Suprapubic skin (tissue), 4 donors: Measurements from ENCODE around the gene SEL1L3. TPM values are rescaled to one million over a fixed set of nuclear protein-coding genes. Genes with fewer than 3 reads are reported as not detected.

ENCODE experiments used
- DNase-seq, 2 donors: peaks; one replicate each; pipeline ENCODE4 v3.0.0-alpha.2; 2019; ENCODE audit warnings: low spot score in 2 of 2
- H3K27ac ChIP-seq: fragments of 200-600 bp; sonication (generic); one replicate; pipeline ENCODE4 v1.5.1; 2019
- H3K27me3 ChIP-seq: fragments of 200-600 bp; sonication (generic); one replicate; pipeline ENCODE4 v1.5.1; 2019
- H3K36me3 ChIP-seq: fragments of 200-600 bp; sonication (generic); one replicate; pipeline ENCODE4 v1.5.1; 2019
- H3K4me1 ChIP-seq: fragments of 200-600 bp; sonication (generic); one replicate; pipeline ENCODE4 v1.5.1; 2019
- H3K4me3 ChIP-seq: fragments of 200-600 bp; sonication (generic); one replicate; pipeline ENCODE4 v1.5.1; 2019; ENCODE audit warnings: mild to moderate bottlenecking
- H3K9me3 ChIP-seq: fragments of 200-600 bp; sonication (generic); one replicate; pipeline ENCODE4 v1.5.1; 2019
- EP300 ChIP-seq: sonication (generic); formaldehyde crosslinking; IDR thresholded peaks from one replicate; pipeline ENCODE4 v1.6.1; 2017; ENCODE audit warnings: antibody characterized with exemption
- POLR2A ChIP-seq, 2 donors: fragments of 450-650 bp; IDR thresholded peaks; one replicate each; pipeline ENCODE4 v1.6.1; 2017; ENCODE audit warnings: antibody characterized with exemption in 2 of 2, mild to moderate bottlenecking in 2 of 2, moderate library complexity in 2 of 2
- POLR2AphosphoS5 ChIP-seq, 3 donors: sonication (generic); formaldehyde crosslinking; IDR thresholded peaks; one replicate each; pipeline ENCODE4 v1.6.1; 2017; ENCODE audit warnings: antibody characterized with exemption in 3 of 3
- WGBS: methylation state at CpG from one replicate; pipeline ENCODE4 v1.1.5; 2018; 5-methylcytosine and 5-hydroxymethylcytosine counted together
- total RNA-seq, 4 donors: library from RNA; depleted of rRNA; stranded (reverse); fragments of >200 nt; gene quantifications; one replicate each; pipeline ENCODE4 v1.1.0, GENCODE V29; 2016
- TF ChIP-seq, protein P1 (sequence below), 2 donors: fragments of 200-600 bp in 1 of 2; fragments of 450-650 bp in 1 of 2; sonication (generic) in 1 of 2; IDR thresholded peaks; one replicate each; pipeline ENCODE4 v1.5.1; 2016 to 2019; ENCODE audit warnings: antibody characterized with exemption in 2 of 2, mild to moderate bottlenecking in 1 of 2, moderate library complexity in 1 of 2

The SEL1L3 gene
- total RNA-seq, 4 donors from 2014 or later: 5.5 to 16.0 (median 12.3) TPM

DNA sequence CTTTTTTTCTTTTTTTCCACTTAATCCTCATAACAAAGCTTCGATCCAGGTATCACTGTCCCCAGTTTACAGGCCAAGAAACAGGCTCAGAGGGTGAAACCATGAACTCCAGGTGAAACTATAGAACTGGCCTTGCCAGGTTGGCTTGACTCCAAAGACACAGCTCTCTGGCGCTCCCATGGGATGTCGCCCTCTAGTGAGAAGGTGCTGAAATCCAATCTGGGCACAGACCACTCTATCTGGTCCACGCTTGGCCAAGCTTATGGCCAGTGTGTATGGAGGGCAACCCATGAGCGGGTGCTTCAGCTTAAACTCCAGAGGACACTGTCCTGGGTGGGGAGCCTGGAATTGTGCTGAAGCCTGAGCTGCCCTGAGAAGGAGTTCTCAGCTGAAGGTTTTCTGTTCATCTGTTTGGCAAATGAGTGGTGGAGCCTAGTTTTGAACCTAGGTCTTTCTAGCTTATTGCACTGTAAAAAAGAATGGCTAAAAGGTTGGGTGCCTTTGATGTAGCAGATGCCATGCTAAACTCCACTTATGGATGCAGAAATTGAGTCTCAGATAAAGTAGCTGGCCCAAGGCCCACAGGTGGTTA, 70.5 kb downstream of the SEL1L3 start:
- Histone ChIP-seq H3K9me3 (no peaks in the 10 kb centered on the region), H3K27me3 (no peaks in the 10 kb centered on the region), H3K4me3 (no peak overlapping the region), H3K27ac (no peak overlapping the region), H3K4me1 (no peaks in the 10 kb centered on the region), H3K36me3 (no peaks in the 10 kb centered on the region)
- WGBS: 91% methylated on average over 3 of the region's 5 CpGs
- no peak for DNase-seq
- no peak for TF ChIP-seq POLR2AphosphoS5 (IDR thresholded peaks at IDR 0.05)
- no peak for TF ChIP-seq EP300
- TF ChIP-seq, protein P1, sequence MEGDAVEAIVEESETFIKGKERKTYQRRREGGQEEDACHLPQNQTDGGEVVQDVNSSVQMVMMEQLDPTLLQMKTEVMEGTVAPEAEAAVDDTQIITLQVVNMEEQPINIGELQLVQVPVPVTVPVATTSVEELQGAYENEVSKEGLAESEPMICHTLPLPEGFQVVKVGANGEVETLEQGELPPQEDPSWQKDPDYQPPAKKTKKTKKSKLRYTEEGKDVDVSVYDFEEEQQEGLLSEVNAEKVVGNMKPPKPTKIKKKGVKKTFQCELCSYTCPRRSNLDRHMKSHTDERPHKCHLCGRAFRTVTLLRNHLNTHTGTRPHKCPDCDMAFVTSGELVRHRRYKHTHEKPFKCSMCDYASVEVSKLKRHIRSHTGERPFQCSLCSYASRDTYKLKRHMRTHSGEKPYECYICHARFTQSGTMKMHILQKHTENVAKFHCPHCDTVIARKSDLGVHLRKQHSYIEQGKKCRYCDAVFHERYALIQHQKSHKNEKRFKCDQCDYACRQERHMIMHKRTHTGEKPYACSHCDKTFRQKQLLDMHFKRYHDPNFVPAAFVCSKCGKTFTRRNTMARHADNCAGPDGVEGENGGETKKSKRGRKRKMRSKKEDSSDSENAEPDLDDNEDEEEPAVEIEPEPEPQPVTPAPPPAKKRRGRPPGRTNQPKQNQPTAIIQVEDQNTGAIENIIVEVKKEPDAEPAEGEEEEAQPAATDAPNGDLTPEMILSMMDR (IDR thresholded peaks at IDR 0.05): no peak
- no peak for TF ChIP-seq POLR2A (IDR thresholded peaks at IDR 0.05)

DNA sequence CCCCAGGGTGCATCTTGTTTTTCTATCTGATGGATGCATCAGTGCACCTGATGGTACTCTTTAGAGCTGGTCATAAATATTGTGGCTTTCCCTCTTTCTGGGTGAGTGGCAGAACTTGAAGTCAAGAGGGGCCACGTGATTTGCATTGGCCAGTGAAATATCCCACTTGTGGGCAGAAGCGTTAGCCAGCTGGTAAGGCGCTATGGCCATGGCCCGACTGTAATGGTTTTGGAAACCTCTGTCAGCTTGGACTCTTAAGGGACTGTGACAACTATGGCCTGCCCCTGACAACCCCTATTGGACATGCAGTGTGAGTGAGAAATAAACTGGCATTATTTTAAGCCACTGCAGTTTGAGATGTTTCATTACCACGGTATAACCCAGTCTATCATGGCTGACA, 72.8 kb downstream of the SEL1L3 start:
- H3K36me3 ChIP-seq: no peaks in the 10 kb centered on the region
- H3K9me3 ChIP-seq: no peaks in the 10 kb centered on the region
- H3K27me3 ChIP-seq: no peaks in the 10 kb centered on the region
- TF ChIP-seq, protein P1 (IDR thresholded peaks at IDR 0.05): no peak
- TF ChIP-seq POLR2AphosphoS5 (IDR thresholded peaks at IDR 0.05) (no peak), EP300 (no peak), POLR2A (IDR thresholded peaks at IDR 0.05) (no peak)
- no peak overlapping the region for H3K27ac ChIP-seq
- 86% methylated on average over 5 of the region's 5 CpGs for WGBS
- no peak for DNase-seq
- H3K4me3 ChIP-seq: no peak overlapping the region
- no peaks in the 10 kb centered on the region for H3K4me1 ChIP-seq

DNA sequence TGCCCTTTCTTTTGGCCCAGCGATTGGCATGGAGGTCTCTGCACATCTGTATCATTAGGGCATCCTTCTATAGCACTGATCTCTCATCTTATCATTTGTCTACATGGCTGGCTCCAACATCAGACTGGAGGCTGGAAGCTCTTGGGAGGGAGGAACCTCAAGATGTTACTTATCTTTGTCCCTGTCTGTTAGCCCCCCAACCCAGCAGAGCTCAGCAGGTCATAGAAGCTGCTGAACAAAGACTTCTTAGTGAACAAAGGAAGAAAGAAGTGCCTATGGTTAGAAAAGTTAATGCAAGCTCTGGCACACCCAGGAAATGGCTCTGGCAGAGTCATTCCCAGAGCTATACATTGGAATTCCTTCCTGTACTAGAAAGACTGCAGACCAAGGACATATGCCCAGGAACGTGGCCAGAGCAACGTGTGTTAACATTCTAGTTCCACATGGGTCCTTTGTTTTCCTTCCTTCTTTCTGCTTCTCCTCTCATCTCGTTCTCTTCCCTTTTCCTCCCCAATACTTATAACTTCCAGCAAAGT, 74.0 kb downstream of the SEL1L3 start:
- Histone ChIP-seq H3K27ac (no peak overlapping the region), H3K9me3 (no peaks in the 10 kb centered on the region), H3K36me3 (no peaks in the 10 kb centered on the region), H3K4me1 (no peaks in the 10 kb centered on the region), H3K27me3 (no peaks in the 10 kb centered on the region), H3K4me3 (no peak overlapping the region)
- TF ChIP-seq POLR2A (IDR thresholded peaks at IDR 0.05) (no peak), EP300 (no peak), POLR2AphosphoS5 (IDR thresholded peaks at IDR 0.05) (no peak)
- TF ChIP-seq, protein P1 (IDR thresholded peaks at IDR 0.05): no peak
- no peak for DNase-seq
- 49% methylated on average over 4 of the region's 4 CpGs for WGBS

DNA sequence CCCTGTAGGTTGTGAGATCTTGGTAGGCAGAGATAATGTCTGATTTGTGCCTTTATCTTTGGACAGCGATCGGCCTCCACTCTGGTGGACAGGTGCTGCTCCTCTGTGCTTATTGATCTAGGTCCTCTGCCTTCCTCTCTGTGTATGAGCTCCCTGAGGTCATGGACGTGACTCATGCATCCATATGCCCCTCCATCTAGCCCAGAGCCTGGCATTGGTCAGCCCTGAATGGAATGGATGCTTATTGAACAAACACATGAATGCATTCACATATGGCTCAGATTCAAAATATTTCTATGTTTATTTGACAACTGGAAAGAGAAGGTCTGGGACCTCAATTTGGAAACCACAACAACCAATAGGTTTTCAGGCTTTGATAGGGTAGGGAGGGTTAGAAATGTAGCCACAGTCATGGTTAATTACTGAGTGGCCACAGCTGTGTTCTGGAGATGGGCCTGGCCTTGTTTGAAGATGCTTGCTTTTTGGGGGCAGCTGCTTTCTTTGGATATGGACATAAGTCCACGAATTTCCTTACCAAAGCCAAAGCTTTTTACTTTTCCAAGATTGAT, 76.2 kb downstream of the SEL1L3 start:
- H3K36me3 ChIP-seq: no peaks in the 10 kb centered on the region
- H3K27ac ChIP-seq: no peak overlapping the region
- 92% methylated on average over 4 of the region's 4 CpGs for WGBS
- H3K9me3 ChIP-seq: no peaks in the 10 kb centered on the region
- H3K4me3 ChIP-seq: no peak overlapping the region
- no peak for TF ChIP-seq EP300
- TF ChIP-seq, protein P1 (IDR thresholded peaks at IDR 0.05): no peak
- TF ChIP-seq POLR2AphosphoS5 (IDR thresholded peaks at IDR 0.05): no peak
- TF ChIP-seq POLR2A (IDR thresholded peaks at IDR 0.05): no peak
- H3K27me3 ChIP-seq: no peaks in the 10 kb centered on the region
- H3K4me1 ChIP-seq: no peaks in the 10 kb centered on the region
- no peak for DNase-seq

DNA sequence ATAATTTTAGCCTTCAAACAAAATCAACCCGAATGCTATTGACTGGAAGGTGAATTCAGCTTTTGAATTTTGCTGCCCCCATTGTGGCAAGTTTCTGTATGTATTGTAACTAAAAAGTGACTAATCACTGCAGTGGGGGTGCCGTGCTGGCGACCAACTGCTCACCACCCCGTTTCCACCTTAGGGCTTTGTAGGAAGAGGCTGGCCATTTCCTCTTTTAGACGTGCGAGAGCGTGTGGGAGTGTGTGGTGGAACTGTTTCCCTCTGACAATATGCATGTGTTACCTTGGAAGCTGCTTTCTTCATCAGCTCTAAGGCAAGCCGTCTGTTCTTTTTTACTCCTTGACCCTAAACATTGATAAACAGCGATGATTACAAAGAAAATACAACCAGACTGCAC, 78.8 kb downstream of the SEL1L3 start:
- WGBS: 56% methylated on average over 9 of the region's 9 CpGs
- no peaks in the 10 kb centered on the region for H3K4me1 ChIP-seq
- no peaks in the 10 kb centered on the region for H3K36me3 ChIP-seq
- no peak overlapping the region for H3K27ac ChIP-seq
- TF ChIP-seq, protein P1 (IDR thresholded peaks at IDR 0.05): no peak
- no peak for TF ChIP-seq POLR2AphosphoS5 (IDR thresholded peaks at IDR 0.05)
- TF ChIP-seq EP300: no peak
- TF ChIP-seq POLR2A (IDR thresholded peaks at IDR 0.05): no peak
- H3K27me3 ChIP-seq: no peaks in the 10 kb centered on the region
- no peak overlapping the region for H3K4me3 ChIP-seq
- DNase-seq: no peak
- H3K9me3 ChIP-seq: no peaks in the 10 kb centered on the region
